BE2C (cell line): ENCODE data around the gene PLXDC2.

Experiments used
- DNase-seq: peaks from one replicate; pipeline ENCODE4 v3.0.0-alpha.2; 2020
- H3K27me3 ChIP-seq: fragments of 250-450 bp; sonication (Bioruptor Pico); 2 replicates; pipeline ENCODE4 v1.5.1; 2020; ENCODE audit warnings: mild to moderate bottlenecking
- H3K36me3 ChIP-seq: fragments of 250-450 bp; sonication (Bioruptor Pico); 2 replicates; pipeline ENCODE4 v1.5.1; 2020; ENCODE audit warnings: mild to moderate bottlenecking
- H3K4me1 ChIP-seq: fragments of 250-450 bp; sonication (Bioruptor Pico); 2 replicates; pipeline ENCODE4 v1.5.1; 2020
- H3K4me3 ChIP-seq: 2 replicates; pipeline ENCODE4 v1.5.1; 2011; ENCODE audit warnings: low read depth, low read length
- H3K9me3 ChIP-seq: fragments of 250-450 bp; sonication (Bioruptor Pico); 2 replicates; pipeline ENCODE4 v1.5.1; 2020
- CTCF ChIP-seq: IDR thresholded peaks from 2 replicates; pipeline ENCODE4 v1.5.1; 2012; ENCODE audit warnings: mild to moderate bottlenecking, low read depth, low read length

Gene PLXDC2

GRCh38 chr10:19826712-19827111 lies 10.5 kb downstream of the PLXDC2 start:
- H3K9me3 ChIP-seq: no peaks in the 10 kb centered on the region
- no peak for TF ChIP-seq CTCF
- H3K4me1 ChIP-seq: peaks cover 10% of the 10 kb centered on the region
- DNase-seq: no peak
- no peaks in the 10 kb centered on the region for H3K27me3 ChIP-seq
- H3K36me3 ChIP-seq: no peaks in the 10 kb centered on the region
- no peak overlapping the region for H3K4me3 ChIP-seq

GRCh38 chr10:19828278-19829049 lies 12.2 kb downstream of the PLXDC2 start:
- DNase-seq: no peak
- H3K27me3 ChIP-seq: no peaks in the 10 kb centered on the region
- no peak for TF ChIP-seq CTCF
- H3K4me1 ChIP-seq: peaks cover 10% of the 10 kb centered on the region
- no peaks in the 10 kb centered on the region for H3K36me3 ChIP-seq
- no peak overlapping the region for H3K4me3 ChIP-seq
- no peaks in the 10 kb centered on the region for H3K9me3 ChIP-seq

DNA sequence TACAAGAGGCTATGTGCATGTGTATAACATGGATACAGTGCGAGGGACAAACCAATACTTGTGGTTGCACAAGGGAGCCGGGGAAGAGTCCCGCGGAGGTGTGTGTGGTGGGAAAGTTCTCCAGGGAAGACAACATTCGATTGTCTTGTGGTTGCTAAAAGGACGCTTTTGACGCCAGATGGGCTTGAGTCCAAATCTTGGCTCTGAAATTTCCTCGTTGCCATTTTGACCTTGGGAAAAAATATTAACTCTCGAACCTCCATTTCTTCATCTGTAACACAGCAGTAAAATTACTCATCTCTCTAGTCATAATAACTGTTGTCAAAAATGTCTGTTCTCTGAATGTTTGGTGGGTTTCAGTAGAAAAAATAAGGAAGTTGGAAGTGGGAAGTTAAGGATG lies 16.5 kb downstream of the PLXDC2 start:
- peaks cover 6% of the 10 kb centered on the region for H3K4me1 ChIP-seq
- H3K27me3 ChIP-seq: no peaks in the 10 kb centered on the region
- DNase-seq: no peak
- no peak overlapping the region for H3K4me3 ChIP-seq
- no peaks in the 10 kb centered on the region for H3K9me3 ChIP-seq
- H3K36me3 ChIP-seq: no peaks in the 10 kb centered on the region
- no peak for TF ChIP-seq CTCF

- TF ChIP-seq CTCF: no peak
- Histone ChIP-seq H3K9me3 (no peaks in the 10 kb centered on the region), H3K4me3 (no peak overlapping the region), H3K4me1 (peaks cover under 1% of the 10 kb centered on the region; the same call in 1 of the 2 replicates), H3K27me3 (no peaks in the 10 kb centered on the region), H3K36me3 (no peaks in the 10 kb centered on the region)
- DNase-seq: no peak
These were observed 17.1 kb downstream of the PLXDC2 start for GRCh38 chr10:19833170-19833824.

GRCh38 chr10:19835952-19836351 lies 19.7 kb downstream of the PLXDC2 start:
- no peaks in the 10 kb centered on the region for H3K9me3 ChIP-seq
- H3K4me1 ChIP-seq: no peaks in the 10 kb centered on the region
- no peak for TF ChIP-seq CTCF
- H3K4me3 ChIP-seq: no peak overlapping the region
- no peaks in the 10 kb centered on the region for H3K36me3 ChIP-seq
- H3K27me3 ChIP-seq: no peaks in the 10 kb centered on the region
- DNase-seq: no peak

- Histone ChIP-seq H3K9me3 (no peaks in the 10 kb centered on the region), H3K4me1 (no peaks in the 10 kb centered on the region), H3K4me3 (no peak overlapping the region), H3K27me3 (no peaks in the 10 kb centered on the region), H3K36me3 (no peaks in the 10 kb centered on the region)
- DNase-seq: no peak
- TF ChIP-seq CTCF: no peak
These were observed 22.9 kb downstream of the PLXDC2 start for GRCh38 chr10:19839090-19839489.
